ENCODE data around the gene PSMA6. TPM values are rescaled to one million over a fixed set of nuclear protein-coding genes. Genes with fewer than 3 reads are reported as not detected.

PSMA6 gene
- total and polyA plus RNA-seq, 2 of the 8 experiments (the other 6 are each of a cell fraction or from before 2014, with no cell fraction given) = 180 to 238 TPM

GRCh38 chr14:35319509-35319908 lies 27.3 kb downstream of the PSMA6 start:
- FAIRE-seq (no peak), DNase-seq (ENCODE audit: low read depth in 1 of 2, low spot score in 2 of 2) (no peak)
- no peak overlapping the region for H2BK15ac ChIP-seq (ENCODE audit: low read length)
- H3K4ac ChIP-seq (replicated peaks; ENCODE audit: insufficient read length, low read depth, low read length) = no peak overlapping the region
- H3K79me2 ChIP-seq (ENCODE audit: control insufficient read depth in 1 of 2, insufficient read depth in 2 of 2, low read length in 2 of 2) = no peaks in the 10 kb centered on the region
- no peak overlapping the region for H2BK120ac ChIP-seq (replicated peaks; ENCODE audit: low read depth, low read length)
- no peak overlapping the region for H3K4me2 ChIP-seq (ENCODE audit: insufficient read depth in 1 of 2, low read depth in 2 of 2, low read length in 2 of 2)
- TF ChIP-seq EZH2 (IDR thresholded peaks at IDR 0.05; ENCODE audit: low read depth, low read length, severe bottlenecking) (no peak), RXRA (IDR thresholded peaks at IDR 0.05; ENCODE audit: insufficient read depth, low read depth, low read length) (no peak), POLR2A (IDR thresholded peaks at IDR 0.05; ENCODE audit: control extremely low read depth in 1 of 2, low read depth in 2 of 2, low read length in 2 of 2) (no peak), ASH2L (IDR thresholded peaks at IDR 0.05; ENCODE audit: low read length) (no peak), SUZ12 (IDR thresholded peaks at IDR 0.05; ENCODE audit: low read length) (no peak), ZNF274 (IDR thresholded peaks at IDR 0.05; ENCODE audit: borderline replicate concordance, extremely low read depth, low read length) (no peak), GTF2F1 (IDR thresholded peaks at IDR 0.05; ENCODE audit: borderline replicate concordance, low read depth, low read length) (no peak)
- no peak overlapping the region for H2AK5ac ChIP-seq (ENCODE audit: low read depth, low read length)
- H2BK20ac ChIP-seq (ENCODE audit: low read length) = no peak overlapping the region
- no peak overlapping the region for H3K14ac ChIP-seq (ENCODE audit: insufficient read length)
- no peak overlapping the region for H2BK12ac ChIP-seq (ENCODE audit: low read depth, low read length)
- H3K9ac ChIP-seq (replicated peaks in 1 of 4; ENCODE audit: extremely low read depth in 1 of 4, low read depth in 3 of 4, low read length in 3 of 4) = no peak overlapping the region
- WGBS, 2 experiments (ENCODE audit: extremely low coverage in 1 of 2, insufficient coverage in 1 of 2, insufficient read length in 1 of 2, insufficient replicate concordance in 2 of 2, low coverage in 1 of 2, low lambda C conversion rate in 2 of 2, missing lambda C conversion rate in 1 of 2) = 93% methylated on average over 4 of the region's 4 CpGs; no CpG with 5 or more reads in 1 of the 2 experiments
- no peaks in the 10 kb centered on the region for H3K9me3 ChIP-seq (ENCODE audit: insufficient read depth in 2 of 2, low read depth in 1 of 2, low read length in 1 of 2)
- no peaks in the 10 kb centered on the region for H3K79me1 ChIP-seq (ENCODE audit: low read depth, low read length)
- H4K20me1 ChIP-seq (replicated peaks in 1 of 2; ENCODE audit: control insufficient read depth in 1 of 2, insufficient read depth in 2 of 2, low read length in 2 of 2) = no peaks in the 10 kb centered on the region
- ChIA-PET CTCF (ENCODE audit: partially characterized antibody) (interaction anchor here (0.6 to 1.4 kb wide), 5 partner anchors 9 to 104 kb away, joined by 3 to 6 read pairs (median 4); no protein-coding TSS in a partner anchor), POLR2A (ENCODE audit: partially characterized antibody) (interaction anchor here (0.6 to 2.1 kb wide), 5 partner anchors 14 to 478 kb away, joined by 3 to 10 read pairs (median 4); partner anchors contain the start of genes NFKBIA and PSMA6)
- H3K4me1 ChIP-seq (replicated peaks in 1 of 4; ENCODE audit: control insufficient read depth in 3 of 4, insufficient read depth in 4 of 4, low read length in 3 of 4) = no peaks in the 10 kb centered on the region
- no peak overlapping the region for H3K4me3 ChIP-seq (ENCODE audit: extremely low read depth in 1 of 4, insufficient read depth in 2 of 4, low read depth in 3 of 4, low read length in 4 of 4)
- H4K5ac ChIP-seq (ENCODE audit: insufficient read length, low read depth, low read length) = no peak overlapping the region
- H4K8ac ChIP-seq (ENCODE audit: extremely low read depth, insufficient read depth, low read length) = no peak overlapping the region
- peaks cover 0 to 27% (median 10%) of the 10 kb centered on the region in 4 experiments; a peak in 3 of 8 replicates for H3K36me3 ChIP-seq (ENCODE audit: control insufficient read depth in 2 of 4, insufficient read depth in 4 of 4, low read length in 3 of 4)
- H2BK5ac ChIP-seq (ENCODE audit: low read depth, low read length) = no peak overlapping the region
- H3K23ac ChIP-seq (ENCODE audit: insufficient read length) = no peak overlapping the region
- H3K18ac ChIP-seq (ENCODE audit: extremely low read depth, low read length) = no peak overlapping the region
- no peaks in the 10 kb centered on the region for H3K27me3 ChIP-seq (replicated peaks in 1 of 4; ENCODE audit: control insufficient read depth in 3 of 4, extremely low read depth in 1 of 4, insufficient read depth in 3 of 4, low read length in 3 of 4)
- H3K27ac ChIP-seq (ENCODE audit: low read depth, low read length) = no peak overlapping the region
- H4K91ac ChIP-seq (replicated peaks; ENCODE audit: insufficient read length, low read length) = no peak overlapping the region
- no peak overlapping the region for H3K56ac ChIP-seq (replicated peaks; ENCODE audit: insufficient read length, low read depth, low read length)
- H3K23me2 ChIP-seq (ENCODE audit: low read depth, low read length) = no peaks in the 10 kb centered on the region
- no peak overlapping the region for H2AFZ ChIP-seq (ENCODE audit: low read length)
